Raji (cell line): Measurements from ENCODE around the gene ARL16.

Experiments
- POLR2A ChIP-seq: IDR thresholded peaks from 2 replicates; pipeline ENCODE4 v1.6.1; 2011; ENCODE audit warnings: low read depth, low read length, control low read depth; ENCODE audit not compliant: insufficient read depth

Gene ARL16

GRCh38 chr17:81694810-81695209, 11.2 kb upstream of the ARL16 start:
- TF ChIP-seq POLR2A, result no peak

GRCh38 chr17:81693509-81694210, 10.1 kb upstream of the ARL16 start:
- TF ChIP-seq POLR2A, result no peak

- no peak for TF ChIP-seq POLR2A
Measured at GRCh38 chr17:81691608-81692007, 8.0 kb upstream of the ARL16 start.

- TF ChIP-seq POLR2A, result no peak
Measured at GRCh38 chr17:81691196-81691595, 7.6 kb upstream of the ARL16 start.

- TF ChIP-seq POLR2A, result no peak
Measured at GRCh38 chr17:81690549-81690948, 7.0 kb upstream of the ARL16 start.

- TF ChIP-seq POLR2A, result no peak
Measured at GRCh38 chr17:81690066-81690465, 6.5 kb upstream of the ARL16 start.

GRCh38 chr17:81688616-81689015, 5.0 kb upstream of the ARL16 start:
- no peak for TF ChIP-seq POLR2A

- TF ChIP-seq POLR2A, result no peak
Measured at GRCh38 chr17:81687770-81688541, 4.4 kb upstream of the ARL16 start.

GRCh38 chr17:81686614-81687013, 3.0 kb upstream of the ARL16 start:
- TF ChIP-seq POLR2A, result no peak

GRCh38 chr17:81685108-81685507, 1.5 kb upstream of the ARL16 start:
- 0 out of 2 replicates have a peak, but pooled peaks have one; percentile 12 for TF ChIP-seq POLR2A

GRCh38 chr17:81684442-81684911, 880 bp upstream of the ARL16 start:
- no peak for TF ChIP-seq POLR2A

- TF ChIP-seq POLR2A, result no peak
Measured at GRCh38 chr17:81683208-81683583, 401 bp downstream of the ARL16 start.

GRCh38 chr17:81682565-81683207, 911 bp downstream of the ARL16 start:
- no peak for TF ChIP-seq POLR2A

GRCh38 chr17:81681672-81682071, 1.9 kb downstream of the ARL16 start:
- TF ChIP-seq POLR2A, result no peak

GRCh38 chr17:81680150-81680549, 3.4 kb downstream of the ARL16 start:
- no peak for TF ChIP-seq POLR2A

- no peak for TF ChIP-seq POLR2A
Measured at GRCh38 chr17:81676906-81677305, 6.7 kb downstream of the ARL16 start.
